HepG2 (cell line): ENCODE results near the gene BCL2. TPM values are rescaled to one million over a fixed set of nuclear protein-coding genes. Genes with fewer than 3 reads are reported as not detected.

Experiments used
- ATAC-seq: fragments of 200-7000 bp; cut with Tn5 transposase; 3 replicates; pipeline ENCODE4 v1.9.1; 2020; ENCODE audit warnings: mild to moderate bottlenecking, moderate library complexity
- BruUV-seq: library from RNA; stranded (reverse); fragments of 400-500 nt; replicated peaks from 2 replicates; lab custom pipeline; 2021; lab: Mats Ljungman, UMichigan
- CTCF ChIA-PET: fragments of 300-600 bp; formaldehyde crosslinking; extraction: SDS; loops from one replicate; lab custom pipeline; 2021; ENCODE audit warnings: low total read pairs, inconsistent platforms, low intra/inter-chr PET ratio; lab: Yijun Ruan, JAX
- POLR2A ChIA-PET: fragments of 350-600 bp; sonication (Branson Sonifier 250); formaldehyde crosslinking; loops from one replicate; lab custom pipeline; 2020; ENCODE audit warnings: antibody characterized with exemption, inconsistent platforms; lab: Yijun Ruan, JAX
- DNase-seq: peaks from one replicate; pipeline ENCODE4 v3.0.0-alpha.2; 2015; ENCODE audit warnings: low spot score
- FAIRE-seq: peaks from 3 replicates; lab custom pipeline; 2011; peaks lifted over from hg19 to GRCh38; lab: Jason Lieb, UNC
- H2AFZ ChIP-seq: one replicate; pipeline ENCODE4 v1.6.1; 2011; ENCODE audit warnings: low read length, inconsistent platforms
- H3K27ac ChIP-seq: fragments of 300-600 bp; 3 replicates; pipeline ENCODE4 v1.8.0; 2011; ENCODE audit warnings: mixed run types, mild to moderate bottlenecking, mixed read lengths, low read length, inconsistent platforms; ENCODE audit not compliant: insufficient read depth; ENCODE audit errors: extremely low read length
- H3K27me3 ChIP-seq, 2 experiments: fragments of 200-600 bp in 1 of 2; 2 replicates in 1 of 2; 3 replicates in 1 of 2; pipeline versions ENCODE4 v1.6.0 to v1.8.0; 2011; ENCODE audit warnings: low read length in 2 of 2, mild to moderate bottlenecking in 2 of 2, moderate library complexity in 2 of 2, inconsistent platforms in 1 of 2; ENCODE audit not compliant: insufficient read depth in 2 of 2, control insufficient read depth in 1 of 2
- H3K36me3 ChIP-seq, 2 experiments: fragments of 200-600 bp in 1 of 2; replicated peaks in 1 of 2; 2 replicates in 1 of 2; 3 replicates in 1 of 2; pipeline versions ENCODE4 v1.5.1 to v1.8.0; 2011; ENCODE audit warnings: low read length in 2 of 2, inconsistent platforms in 1 of 2; ENCODE audit not compliant: insufficient read depth in 2 of 2, control insufficient read depth in 1 of 2
- H3K4me1 ChIP-seq: 2 replicates; pipeline ENCODE4 v1.5.1; 2012; ENCODE audit warnings: low read length, inconsistent platforms; ENCODE audit not compliant: insufficient read depth
- H3K4me2 ChIP-seq: 2 replicates; pipeline ENCODE4 v1.6.0; 2011; ENCODE audit warnings: low read depth, low read length, inconsistent platforms
- H3K4me3 ChIP-seq, 3 experiments: fragments of 200-600 bp in 1 of 3; sonication (generic), shearing (Covaris generic) in 1 of 3; replicated peaks in 1 of 3; 2 replicates each; pipeline ENCODE4 v1.5.1; 2011 to 2016; ENCODE audit warnings: low read length in 3 of 3, inconsistent platforms in 2 of 3, low read depth in 2 of 3, mild to moderate bottlenecking in 2 of 3, control low read depth in 1 of 3, mixed read lengths in 1 of 3; ENCODE audit not compliant: insufficient read depth in 1 of 3
- H3K79me2 ChIP-seq: one replicate; pipeline ENCODE4 v1.6.1; 2011; ENCODE audit warnings: low read length, inconsistent platforms; ENCODE audit not compliant: insufficient read depth
- H3K9ac ChIP-seq: 2 replicates; pipeline ENCODE4 v1.6.0; 2011; ENCODE audit warnings: mild to moderate bottlenecking, low read depth, low read length, inconsistent platforms; ENCODE audit not compliant: insufficient read depth
- H3K9me3 ChIP-seq: 2 replicates; pipeline ENCODE4 v1.5.1; 2012; ENCODE audit warnings: mild to moderate bottlenecking, low read length
- H4K20me1 ChIP-seq: 2 replicates; pipeline ENCODE4 v1.6.0; 2011; ENCODE audit warnings: inconsistent platforms, mild to moderate bottlenecking, low read length, moderate library complexity; ENCODE audit not compliant: insufficient read depth
- KLF13 ChIP-seq: sonication (generic); formaldehyde crosslinking; IDR thresholded peaks from 2 replicates; pipeline ENCODE4 v1.4.0; 2020; ENCODE audit warnings: mild to moderate bottlenecking, missing genetic modification reagents
- STAG1 ChIP-seq: sonication (generic); formaldehyde crosslinking; IDR thresholded peaks from 2 replicates; pipeline ENCODE4 v1.4.0; 2020; ENCODE audit warnings: missing genetic modification reagents
- WGBS: methylation state at CpG from one replicate; pipeline ENCODE4 v1.1.6; 2017; ENCODE audit warnings: low lambda C conversion rate; 5-methylcytosine and 5-hydroxymethylcytosine counted together
- in situ Hi-C: cut with HindIII; loops from 2 replicates; pipeline ENCODE4 v1.10.0; 2017; ENCODE audit warnings: low pct_unique_long_range_greater_than_20kb; ENCODE audit not compliant: extremely low pct_ligation_motif_present
- intact Hi-C: fragments of 100-400 bp; cut with micrococcal nuclease; formaldehyde crosslinking; loops from one replicate; pipeline ENCODE4 v1.10.0; 2022; ENCODE audit not compliant: unreplicated experiment
- polyA plus RNA-seq, 8 experiments: library from polyadenylated mRNA; depleted of rRNA in 3 of 8; stranded (reverse) in 7 of 8; unstranded in 1 of 8; fragments of >200 nt; fragmentation: Illumina TruSeq in 4 of 8; extraction: Trizol in 4 of 8; gene quantifications; 2 replicates each; pipeline versions ENCODE4 v1.2.1 to v1.2.3, GENCODE V29; 2011 to 2016; ENCODE audit warnings: low read depth in 4 of 8, missing spikeins in 1 of 8, mixed read lengths in 1 of 8; ENCODE audit not compliant: insufficient read depth in 1 of 8
- small RNA-seq, 3 experiments: library from RNA; depleted of rRNA; stranded (forward); fragments of <200 nt; gene quantifications; one replicate each; pipeline ENCODE3, GENCODE V24; 2012; ENCODE audit warnings: low read depth in 2 of 3, low replicate concordance in 1 of 3; ENCODE audit not compliant: insufficient read length in 3 of 3, insufficient read depth in 2 of 3
- total RNA-seq, 5 experiments: library from RNA; depleted of rRNA; stranded (reverse); fragments of >200 nt; fragmentation: Illumina TruSeq; extraction: Trizol; gene quantifications; 2 replicates each; pipeline ENCODE4 v1.2.3, GENCODE V29; 2016; ENCODE audit warnings: low read depth in 1 of 5
- TF ChIP-seq, protein P1 (sequence below): sonication (generic); formaldehyde crosslinking; IDR thresholded peaks from 2 replicates; pipeline ENCODE4 v1.5.0; 2020; ENCODE audit warnings: mild to moderate bottlenecking, missing genetic modification reagents, moderate library complexity

The BCL2 gene
- total and polyA plus RNA-seq, 2 of the 13 experiments (the other 11 are each of a cell fraction or from before 2014, with no cell fraction given), result 0.07 to 0.53 TPM

DNA sequence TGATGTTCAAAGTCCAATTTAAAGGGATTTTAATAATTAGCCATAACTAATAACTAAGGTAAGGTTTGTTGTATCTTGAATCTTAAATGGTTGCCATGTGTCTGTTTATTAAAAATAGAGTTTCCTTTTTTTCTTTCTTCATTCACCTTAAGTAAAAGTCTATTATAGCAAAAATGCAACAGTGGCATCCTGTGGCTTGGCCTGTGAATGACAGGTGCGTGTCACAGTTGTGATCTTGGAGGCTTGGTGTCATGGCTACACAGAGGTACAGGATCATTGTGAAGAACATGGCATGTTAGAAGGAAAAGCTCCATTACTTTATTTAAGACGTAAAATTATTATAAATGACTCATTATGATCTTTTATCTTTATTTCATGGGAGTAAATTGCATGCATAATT, 246.1 kb downstream of the BCL2 start:
- Histone ChIP-seq H4K20me1 (no peaks in the 10 kb centered on the region), H3K9me3 (no peaks in the 10 kb centered on the region), H3K4me1 (peaks cover 14% of the 10 kb centered on the region; the same call in 1 of the 2 replicates), H3K79me2 (no peaks in the 10 kb centered on the region), H3K9ac (no peak overlapping the region), H3K36me3 (no peaks in the 10 kb centered on the region), H3K27ac (no peak overlapping the region), H3K27me3 (0 out of 5 replicates have a peak, but pooled peaks cover 0 to 2% of the 10 kb centered on the region in 2 experiments), H3K4me3 (no peak overlapping the region), H2AFZ (no peak overlapping the region), H3K4me2 (no peak overlapping the region)
- CTCF ChIA-PET, result no interaction called here
- FAIRE-seq (no peak), ATAC-seq (peak; percentile 71), DNase-seq (peak; percentile 7)
- POLR2A ChIA-PET, result no interaction called here
- intact Hi-C loops (loop anchor here (5.0 kb wide), 1 partner anchor 56 kb away; no protein-coding TSS in a partner anchor), in situ Hi-C loops (no loop called here)
- WGBS, result 0% methylated on average over 2 of the region's 2 CpGs
- TF ChIP-seq STAG1 (CRISPR knock-in tag) (peak; percentile 42), KLF13 (CRISPR knock-in tag) (no peak)
- TF ChIP-seq, protein P1, sequence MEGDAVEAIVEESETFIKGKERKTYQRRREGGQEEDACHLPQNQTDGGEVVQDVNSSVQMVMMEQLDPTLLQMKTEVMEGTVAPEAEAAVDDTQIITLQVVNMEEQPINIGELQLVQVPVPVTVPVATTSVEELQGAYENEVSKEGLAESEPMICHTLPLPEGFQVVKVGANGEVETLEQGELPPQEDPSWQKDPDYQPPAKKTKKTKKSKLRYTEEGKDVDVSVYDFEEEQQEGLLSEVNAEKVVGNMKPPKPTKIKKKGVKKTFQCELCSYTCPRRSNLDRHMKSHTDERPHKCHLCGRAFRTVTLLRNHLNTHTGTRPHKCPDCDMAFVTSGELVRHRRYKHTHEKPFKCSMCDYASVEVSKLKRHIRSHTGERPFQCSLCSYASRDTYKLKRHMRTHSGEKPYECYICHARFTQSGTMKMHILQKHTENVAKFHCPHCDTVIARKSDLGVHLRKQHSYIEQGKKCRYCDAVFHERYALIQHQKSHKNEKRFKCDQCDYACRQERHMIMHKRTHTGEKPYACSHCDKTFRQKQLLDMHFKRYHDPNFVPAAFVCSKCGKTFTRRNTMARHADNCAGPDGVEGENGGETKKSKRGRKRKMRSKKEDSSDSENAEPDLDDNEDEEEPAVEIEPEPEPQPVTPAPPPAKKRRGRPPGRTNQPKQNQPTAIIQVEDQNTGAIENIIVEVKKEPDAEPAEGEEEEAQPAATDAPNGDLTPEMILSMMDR (CRISPR knock-in tag), result peak; percentile 43
- no TSS peak for BruUV-seq

Small RNAs within 50 kb of the gene (small RNA-seq; reads per million reads assigned to genes)
- gene AC022726.1, result 0 reads per million in 3 experiments

Other genes starting within 250 kb of the BCL2 start
- 8.2 and 10.4 TPM in 2 replicates for gene KDSR, start 47.4 kb upstream of the BCL2 start, total RNA-seq (2016; rRNA removed; fragmentation: Illumina TruSeq; extraction: Trizol)
- gene KDSR, start 47.4 kb upstream of the BCL2 start, polyA plus RNA-seq (2011; rRNA removed), result 20.9 and 25.7 TPM in 2 replicates
- gene VPS4B, start 102.7 kb upstream of the BCL2 start, total RNA-seq (2016; rRNA removed; fragmentation: Illumina TruSeq; extraction: Trizol), result 25.9 and 38.3 TPM in 2 replicates
- gene VPS4B, start 102.7 kb upstream of the BCL2 start, polyA plus RNA-seq (2011; rRNA removed), result 11.7 and 12.8 TPM in 2 replicates
- gene SERPINB5, start 157.2 kb upstream of the BCL2 start, total RNA-seq (2016; rRNA removed; fragmentation: Illumina TruSeq; extraction: Trizol), result not detected in 2 replicates
- gene SERPINB5, start 157.2 kb upstream of the BCL2 start, polyA plus RNA-seq (2011; rRNA removed), result not detected in 2 replicates
- gene SERPINB12, start 222.6 kb upstream of the BCL2 start, total RNA-seq (2016; rRNA removed; fragmentation: Illumina TruSeq; extraction: Trizol), result not detected in 2 replicates
- not detected in 2 replicates for gene SERPINB12, start 222.6 kb upstream of the BCL2 start, polyA plus RNA-seq (2011; rRNA removed)